HG03280 (cell line): ENCODE measurements around the gene GAPDH.
"Not testable (repeated sequence)": the region's sequence is repeated elsewhere in the genome, so short reads cannot be mapped to it uniquely, and the experiment has no call there.

Experiments used
- ATAC-seq: cut with Tn5 transposase; IDR thresholded peaks from one replicate; pipeline ENCODE4 v1.9.1; 2021; ENCODE audit warnings: mild to moderate bottlenecking, moderate library complexity; ENCODE audit not compliant: unreplicated experiment

GAPDH gene

DNA sequence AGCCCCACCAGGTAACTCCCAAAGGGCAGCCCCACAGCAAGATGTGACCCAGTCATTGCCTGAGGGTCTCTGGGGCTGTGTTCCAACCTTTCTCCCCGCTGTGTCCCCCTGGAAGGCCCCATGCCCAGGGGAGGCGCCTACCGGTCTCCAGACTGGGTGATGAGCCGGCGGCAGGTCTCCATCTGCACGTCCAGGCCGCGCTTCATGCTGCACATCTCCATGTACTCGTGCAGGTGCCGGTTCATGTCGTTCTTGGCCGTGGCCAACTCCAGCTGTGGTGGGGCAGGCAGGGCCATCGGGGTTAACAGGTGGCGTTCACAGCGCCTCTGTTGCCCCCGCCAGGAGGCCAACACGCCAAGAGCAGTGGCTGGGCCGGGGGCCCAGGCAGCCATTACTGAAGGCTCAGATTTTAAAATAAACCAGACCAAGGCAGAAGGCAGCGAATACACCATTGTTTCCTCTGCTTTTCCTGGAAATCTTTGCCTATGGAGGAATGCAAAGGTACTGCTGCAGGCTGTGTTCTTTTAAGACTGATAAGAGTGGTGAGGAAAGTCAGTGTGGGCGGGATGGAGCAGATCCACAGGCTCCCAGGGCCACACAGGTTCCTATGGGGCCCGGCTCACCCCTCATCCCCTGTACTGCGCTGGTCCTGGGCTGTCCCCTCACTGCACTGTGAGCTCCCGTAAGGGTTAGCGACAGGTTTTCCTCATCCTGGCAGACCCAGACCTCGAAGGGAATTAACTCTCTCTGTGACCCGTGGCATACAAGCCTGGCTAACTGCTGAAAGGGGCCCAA lies 7.3 kb downstream of the GAPDH start:
- no peak for ATAC-seq

DNA sequence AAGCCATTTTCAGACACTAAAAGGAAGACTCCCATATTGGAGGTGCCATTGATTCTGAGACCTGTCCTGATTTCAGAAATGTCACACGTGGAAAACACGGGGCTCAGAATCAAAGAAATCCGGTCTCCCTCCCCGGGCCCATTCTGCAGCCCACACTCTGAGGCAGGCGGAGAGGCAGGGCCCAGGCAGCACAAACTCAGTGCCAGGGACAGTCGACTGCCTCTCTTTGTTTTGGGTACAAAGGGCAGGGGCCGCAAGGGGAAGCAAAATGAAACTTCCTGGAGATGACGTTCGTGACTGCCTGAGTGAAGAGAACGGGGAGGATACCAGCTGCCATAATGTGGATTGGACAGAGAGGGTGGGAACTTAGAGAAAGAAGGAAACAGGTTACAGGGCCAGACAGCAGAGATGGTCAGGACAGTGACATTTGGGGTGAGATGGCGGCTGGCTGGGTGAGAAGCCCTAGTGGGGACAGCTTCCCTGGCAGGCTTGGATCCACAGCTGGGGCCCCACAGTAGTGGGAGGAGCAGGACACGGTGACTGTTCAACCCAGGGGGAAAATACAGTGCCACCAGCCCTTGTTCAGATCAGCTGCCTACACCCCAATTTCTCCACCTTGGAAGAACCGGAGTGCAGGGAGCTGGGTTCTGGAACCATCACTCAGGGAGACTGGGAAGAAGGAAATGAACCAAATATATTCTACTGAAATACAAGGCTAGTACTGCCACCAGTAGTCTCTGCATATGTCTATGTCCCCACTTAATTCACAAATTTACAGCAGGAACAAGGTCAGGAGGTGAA lies 8.1 kb downstream of the GAPDH start:
- no peak for ATAC-seq

DNA sequence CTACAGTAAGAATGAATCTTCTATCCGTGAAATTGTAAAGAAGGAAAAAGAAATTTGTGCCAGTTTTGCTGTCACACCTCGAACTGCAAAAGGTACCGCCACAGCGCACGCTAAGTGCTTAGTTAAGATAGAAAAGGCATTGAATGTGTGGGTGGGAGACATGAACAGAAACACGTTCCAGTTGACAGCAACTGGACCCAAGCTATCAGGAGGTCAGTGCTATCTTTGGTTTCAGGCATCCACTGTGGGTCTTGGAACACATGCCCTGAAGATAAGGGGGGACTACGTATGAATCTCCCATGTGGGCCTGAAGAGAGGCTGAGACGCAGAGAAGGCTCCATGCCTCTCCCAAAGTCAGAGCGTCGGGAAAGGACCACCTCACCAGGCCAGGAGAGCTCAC lies 11.7 kb downstream of the GAPDH start:
- ATAC-seq = no peak

DNA sequence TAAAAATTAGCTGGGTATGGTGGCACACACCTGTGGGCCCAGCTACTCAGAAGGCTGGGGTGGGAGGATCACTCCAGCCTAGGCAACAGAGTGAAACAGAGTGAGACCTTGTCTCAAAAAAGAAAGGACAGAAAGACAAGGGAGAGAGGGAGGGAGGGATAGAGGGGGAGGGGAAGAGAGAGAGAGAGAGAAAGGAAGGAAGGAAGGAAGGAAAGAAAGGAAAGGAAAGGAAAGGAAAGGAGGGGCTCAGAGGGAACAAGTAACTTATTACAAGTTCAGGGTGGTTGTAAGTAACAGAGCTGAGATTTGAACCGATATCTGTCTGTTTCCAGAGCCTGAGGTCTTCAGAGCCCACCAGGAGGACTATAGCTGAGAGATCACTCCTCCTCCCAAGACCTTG lies 13.2 kb downstream of the GAPDH start:
- ATAC-seq = no peak

DNA sequence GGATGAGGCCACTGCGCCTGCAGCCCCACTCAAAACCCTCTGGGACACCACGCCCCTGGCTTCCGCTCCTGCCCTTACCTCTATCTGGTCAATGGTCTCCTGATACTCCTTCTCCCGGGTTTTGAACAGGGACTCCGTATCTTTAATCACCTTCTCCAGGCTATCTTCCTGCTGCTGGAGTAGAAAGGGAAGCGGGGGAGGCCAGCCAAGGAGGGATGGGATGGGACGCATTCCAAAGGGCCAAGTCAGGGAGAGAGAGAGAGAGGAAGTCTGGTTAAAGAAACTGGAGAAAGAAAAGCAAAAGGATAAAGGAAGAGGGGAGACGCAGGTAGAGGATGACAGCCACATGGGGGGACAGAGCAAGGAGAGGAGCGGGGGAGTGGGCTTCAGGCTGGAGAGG lies 13.7 kb downstream of the GAPDH start:
- no peak for ATAC-seq

DNA sequence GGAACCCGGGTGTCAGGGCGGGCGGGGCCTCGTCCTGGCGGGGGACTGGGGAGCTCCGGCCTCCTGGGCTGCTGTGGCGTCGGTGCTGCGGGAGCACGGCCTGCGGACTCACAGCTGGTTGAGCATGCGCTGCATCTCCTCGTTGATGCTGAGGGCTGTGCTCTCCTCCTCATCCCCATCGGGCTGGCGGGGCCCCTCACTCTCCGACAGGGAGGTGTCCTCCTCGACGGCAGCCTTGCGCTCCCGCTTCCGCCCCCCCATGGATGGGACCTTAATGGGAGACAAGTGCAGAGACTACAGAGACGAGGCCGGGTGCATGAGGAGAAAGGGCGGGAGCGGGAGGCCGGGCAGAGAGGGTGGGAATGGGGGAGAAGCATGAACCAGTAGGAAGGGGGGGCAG lies 14.2 kb downstream of the GAPDH start:
- no peak for ATAC-seq

DNA sequence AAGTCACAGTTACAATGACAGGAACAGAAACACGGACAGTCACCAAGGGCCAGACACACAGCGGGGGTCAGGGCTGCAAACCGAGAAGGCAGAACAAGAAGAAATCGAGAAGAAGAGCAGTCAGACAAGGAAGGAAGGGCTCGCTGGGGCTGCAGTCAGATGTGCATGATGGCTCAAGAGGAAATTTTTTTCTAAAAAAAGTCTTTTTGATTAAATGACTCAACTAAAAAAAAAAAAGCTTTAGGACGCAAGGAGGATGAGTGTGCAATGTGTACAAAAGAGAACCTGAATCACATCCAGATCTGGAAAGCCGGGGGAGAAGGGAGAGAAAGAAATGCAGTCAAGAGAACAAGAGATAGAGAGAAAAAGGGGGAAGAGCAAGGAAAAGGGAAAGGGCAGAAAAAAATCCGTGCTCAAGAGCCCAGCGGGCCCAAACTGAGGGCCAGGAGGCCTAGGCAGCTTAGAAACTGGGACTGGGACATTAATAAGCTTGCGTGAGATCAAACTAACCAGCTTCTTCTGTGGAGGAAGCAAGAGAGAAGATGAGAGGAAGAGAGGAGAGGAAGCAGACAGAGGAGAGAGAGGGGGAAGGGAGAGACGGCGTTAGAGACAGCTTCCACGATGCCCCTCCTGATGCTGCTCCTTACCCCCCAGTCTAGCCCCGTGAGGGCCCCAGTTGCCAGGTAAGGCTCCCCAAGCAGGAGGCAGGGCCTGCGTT lies 14.8 kb downstream of the GAPDH start:
- ATAC-seq = no peak

DNA sequence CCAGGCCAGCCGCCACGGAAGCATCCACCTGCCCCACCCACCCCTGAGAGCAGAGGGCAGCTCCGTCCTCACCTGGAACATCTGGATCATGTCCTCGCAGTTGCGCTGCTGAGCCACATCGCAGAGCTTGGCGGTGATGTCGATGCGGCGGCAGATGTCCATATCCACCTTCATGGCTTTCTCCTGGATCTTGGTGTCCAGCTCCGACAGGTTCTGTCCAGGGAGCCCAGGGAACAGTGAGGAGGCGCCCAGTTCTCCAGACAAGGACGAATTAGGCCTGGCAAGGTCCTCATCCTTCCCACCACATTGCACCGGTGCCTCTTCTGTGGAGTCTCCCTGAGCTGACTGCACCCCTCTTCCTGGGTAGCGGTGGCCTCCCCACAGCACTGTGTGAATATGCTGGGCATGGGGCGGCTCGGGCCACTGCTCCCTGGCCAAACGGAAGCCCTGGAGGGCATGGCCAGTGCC lies 15.4 kb downstream of the GAPDH start:
- ATAC-seq = no peak

DNA sequence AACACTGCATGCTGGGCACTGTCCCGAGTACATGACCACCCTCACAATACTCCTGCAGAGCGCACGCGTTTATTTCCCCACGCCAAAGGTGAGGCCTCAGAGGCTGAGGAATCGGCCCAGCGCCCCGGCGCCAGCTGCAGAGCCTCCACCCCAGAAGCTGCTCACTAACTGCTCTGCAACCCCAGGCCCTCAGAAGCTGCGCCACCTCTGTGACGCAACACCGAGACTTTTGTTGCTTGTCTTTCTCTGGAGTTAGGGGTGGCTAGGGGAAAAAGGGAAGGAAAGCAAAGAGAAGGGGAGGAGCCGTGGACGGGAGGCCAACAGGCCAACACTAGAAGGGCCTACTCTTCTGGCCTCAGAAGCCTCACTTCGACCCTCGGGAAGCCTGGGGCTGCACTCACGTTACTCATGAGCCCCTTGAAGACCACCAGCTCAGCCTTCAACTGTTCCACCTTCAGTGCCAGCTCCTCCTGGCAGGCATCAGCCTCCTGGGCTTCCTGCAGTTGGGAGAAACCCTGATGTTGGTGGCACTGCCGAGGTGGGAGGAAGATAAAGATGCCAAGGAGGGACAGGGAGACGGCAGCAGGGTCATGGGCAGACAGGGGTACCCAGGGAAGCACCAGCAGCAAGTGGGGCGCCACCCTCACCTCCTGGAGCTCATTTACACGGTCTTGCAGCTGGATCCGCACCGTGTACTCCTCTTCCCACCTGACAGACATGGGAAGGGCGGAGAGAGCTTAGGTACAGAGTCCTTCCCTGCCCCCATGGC lies 16.2 kb downstream of the GAPDH start:
- ATAC-seq = no peak

DNA sequence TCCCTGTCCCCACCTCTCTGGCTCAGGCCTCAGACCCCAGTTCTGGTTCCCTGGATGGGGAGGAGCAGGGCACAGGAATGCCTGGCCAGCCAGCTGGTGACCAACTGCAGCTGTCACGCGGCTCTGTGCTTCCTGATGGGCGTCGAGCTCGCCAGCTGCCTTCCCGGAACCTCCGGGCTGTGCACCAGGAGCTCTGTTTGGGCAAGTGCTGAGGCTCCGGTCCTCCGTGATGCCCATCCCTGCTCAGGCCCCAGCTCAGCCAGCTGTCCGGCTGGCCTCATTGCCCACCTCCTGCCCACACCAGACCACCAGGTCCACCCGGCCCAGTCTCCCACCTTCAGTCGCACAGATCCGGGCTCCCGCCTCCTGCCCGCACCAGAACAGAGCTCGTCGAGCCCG lies 16.7 kb downstream of the GAPDH start:
- ATAC-seq = no peak

DNA sequence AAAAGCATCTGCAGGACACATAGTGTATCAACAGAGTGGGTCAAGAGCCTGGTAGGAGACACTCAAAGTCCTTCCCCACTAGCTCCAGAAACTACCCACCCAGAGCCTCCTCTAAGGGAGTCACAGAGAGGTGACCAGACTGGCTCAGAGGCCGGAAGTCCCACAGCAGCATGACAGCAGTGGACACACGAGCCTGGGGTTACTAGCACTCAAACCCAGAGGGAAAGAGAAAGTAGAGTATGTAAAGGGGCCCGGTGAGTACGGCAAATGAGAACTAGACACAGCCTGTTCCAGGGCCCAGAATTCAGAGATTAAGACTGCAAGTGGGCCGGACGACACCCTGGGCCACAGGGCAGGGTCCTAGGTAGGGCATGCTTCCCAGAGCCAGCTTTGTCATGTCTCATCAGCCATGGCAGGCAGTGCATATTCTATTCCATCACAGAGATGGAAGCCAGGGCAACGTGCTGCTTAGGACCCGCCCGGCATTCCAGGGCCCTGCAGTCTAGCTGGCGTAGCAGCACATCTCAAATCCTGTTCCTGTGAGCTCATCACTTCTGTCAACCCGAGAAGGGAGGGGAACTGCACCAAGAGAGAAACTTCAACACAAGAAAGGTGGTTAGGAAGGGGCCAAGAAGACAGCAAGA lies 17.3 kb downstream of the GAPDH start:
- no peak for ATAC-seq

DNA sequence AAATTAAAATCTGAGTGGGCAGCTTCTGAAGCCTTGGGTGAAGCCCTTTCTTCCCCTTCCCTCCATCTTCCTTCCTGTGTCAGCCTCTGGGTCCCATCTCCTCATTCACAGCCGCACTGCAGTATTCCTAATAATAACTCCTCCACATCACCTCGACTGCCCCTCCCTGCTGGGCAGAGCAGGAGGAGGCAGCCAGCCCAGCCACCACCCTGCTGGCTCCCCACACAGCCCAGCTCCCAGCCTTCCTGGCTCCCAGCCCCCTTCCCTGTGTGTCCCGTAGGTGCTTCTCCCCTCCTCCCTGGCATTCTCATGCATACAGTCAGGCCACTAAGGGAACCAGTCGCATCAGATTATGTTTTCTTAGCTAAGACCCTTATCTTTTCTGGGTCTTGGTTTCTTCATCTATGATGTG lies 17.8 kb downstream of the GAPDH start:
- no peak for ATAC-seq

DNA sequence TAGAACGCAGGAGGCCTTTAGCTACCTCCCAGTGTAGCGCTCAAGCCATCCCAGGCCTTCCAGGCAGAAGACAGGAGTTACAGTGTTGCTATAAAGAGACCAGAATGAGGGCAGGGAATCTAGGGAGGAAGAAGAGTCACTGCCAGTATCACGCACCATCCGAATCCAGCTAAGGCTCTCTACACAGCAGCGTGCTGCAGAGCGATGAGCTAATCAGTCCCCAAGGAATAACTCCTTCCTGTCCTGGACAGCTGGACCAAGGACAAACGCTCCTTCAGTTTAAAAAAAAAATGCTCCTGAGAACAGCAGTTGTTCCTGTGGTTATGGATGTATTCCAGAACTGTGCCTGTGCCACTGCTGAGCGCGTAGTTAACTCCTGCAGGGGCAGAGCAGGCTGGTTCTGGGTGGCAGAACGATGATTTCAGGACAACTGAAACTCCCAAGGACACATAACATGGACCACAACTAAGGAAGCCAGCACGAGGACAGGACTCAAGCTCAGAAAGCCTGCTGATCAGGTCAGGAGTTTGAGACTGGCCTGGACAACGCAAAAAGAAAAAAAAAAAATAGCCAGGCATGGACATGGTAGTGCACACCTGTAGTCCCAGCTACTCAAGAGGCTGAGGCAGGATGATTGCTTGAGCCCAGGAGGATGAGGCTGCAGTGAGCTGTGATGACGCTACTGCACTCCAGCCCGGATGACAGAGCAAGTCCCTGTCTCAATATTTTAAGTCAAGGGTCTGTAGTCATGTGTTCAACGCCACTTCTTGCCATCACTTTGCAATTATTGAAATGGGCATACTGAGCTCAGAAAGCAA lies 18.9 kb downstream of the GAPDH start:
- no peak for ATAC-seq

DNA sequence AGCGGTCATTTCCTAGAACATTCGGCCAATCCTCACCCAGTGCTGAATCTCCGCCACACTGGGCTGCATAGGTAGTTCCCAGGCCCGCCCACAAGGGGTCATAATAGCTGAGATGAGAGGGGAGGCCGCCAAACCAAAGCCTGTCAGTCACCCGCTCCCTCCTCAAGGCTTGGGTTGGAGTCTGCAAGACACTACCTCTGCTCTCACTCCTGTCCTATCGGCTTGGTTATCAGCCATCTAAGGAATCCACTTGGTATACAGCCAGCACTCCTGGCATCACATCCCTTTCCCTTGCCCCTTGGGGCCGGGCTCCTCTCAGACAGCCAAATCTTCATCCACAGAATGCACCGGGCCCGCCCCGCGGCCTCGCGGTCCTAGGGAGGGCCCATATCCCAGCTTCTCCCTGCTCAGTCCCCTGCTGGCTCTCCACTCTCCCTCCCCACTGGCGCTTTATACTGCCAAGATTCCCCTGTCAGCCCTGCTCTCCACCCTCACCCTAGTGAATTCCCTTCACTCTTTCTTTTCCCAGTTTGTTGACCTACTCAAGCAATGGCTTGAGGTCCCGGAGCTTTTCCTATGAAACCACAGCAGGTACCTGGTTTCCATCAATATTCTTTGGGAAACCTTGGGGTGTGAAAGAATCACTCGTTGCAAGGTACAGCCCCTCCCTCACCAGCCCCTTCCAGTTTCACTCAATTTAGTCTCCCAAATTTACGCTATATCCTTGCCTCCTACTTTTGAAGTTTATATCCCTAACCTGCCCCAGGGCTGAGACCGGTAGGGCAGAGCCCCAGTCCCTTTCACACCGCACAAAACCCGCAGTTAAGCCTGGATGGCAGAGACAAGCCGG lies 20.1 kb downstream of the GAPDH start:
- ATAC-seq = peak; percentile 66

DNA sequence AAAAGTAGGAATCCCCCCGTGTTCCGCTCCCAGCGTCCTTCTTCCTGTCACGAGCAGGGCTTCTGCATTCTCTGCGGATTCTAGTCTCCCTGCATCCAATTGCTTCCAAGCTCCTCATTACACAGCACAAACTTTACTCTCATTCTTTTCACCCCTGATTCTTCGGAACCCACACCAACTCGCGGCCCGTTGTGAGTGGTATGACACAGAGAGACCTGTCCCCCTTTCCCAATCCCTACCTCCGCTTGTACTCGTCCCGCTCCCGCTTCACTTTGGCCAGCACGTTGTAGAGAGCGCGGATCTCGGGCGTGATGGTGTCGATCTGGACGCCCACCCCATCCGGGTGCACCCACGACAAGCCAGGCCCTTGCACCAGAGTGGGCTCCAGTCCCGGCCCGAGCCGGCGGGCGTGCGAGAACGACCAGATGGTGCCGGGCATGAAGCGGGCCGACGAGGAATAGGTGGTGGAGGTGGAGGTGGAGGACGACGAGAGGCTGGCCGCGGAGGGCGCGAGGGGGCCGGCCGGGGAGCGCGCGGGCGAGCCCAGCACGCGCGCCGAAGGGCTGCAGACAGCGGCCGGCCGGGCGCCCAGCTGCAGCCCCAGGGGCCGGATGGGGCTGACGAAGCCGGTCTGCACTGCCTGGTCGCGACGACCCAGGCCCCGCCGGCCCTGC lies 20.8 kb downstream of the GAPDH start:
- peak; percentile 19 for ATAC-seq

DNA sequence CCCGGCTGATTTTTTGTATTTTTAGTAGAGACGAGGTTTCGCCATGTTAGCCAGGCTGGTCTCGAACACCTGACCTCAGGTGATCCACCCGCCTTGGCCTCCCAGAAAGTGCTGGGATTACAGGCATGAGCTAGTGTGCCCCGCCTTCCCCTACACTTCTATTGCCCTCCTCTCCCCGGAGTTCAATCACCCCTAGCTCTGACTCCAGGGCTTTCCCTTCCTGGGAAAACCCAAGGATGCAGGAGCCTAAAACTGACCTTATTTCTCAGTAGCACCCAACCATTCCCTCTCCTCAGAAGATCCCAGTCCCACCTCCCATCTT lies 22.1 kb downstream of the GAPDH start:
- ATAC-seq = not testable (repeated sequence)

DNA sequence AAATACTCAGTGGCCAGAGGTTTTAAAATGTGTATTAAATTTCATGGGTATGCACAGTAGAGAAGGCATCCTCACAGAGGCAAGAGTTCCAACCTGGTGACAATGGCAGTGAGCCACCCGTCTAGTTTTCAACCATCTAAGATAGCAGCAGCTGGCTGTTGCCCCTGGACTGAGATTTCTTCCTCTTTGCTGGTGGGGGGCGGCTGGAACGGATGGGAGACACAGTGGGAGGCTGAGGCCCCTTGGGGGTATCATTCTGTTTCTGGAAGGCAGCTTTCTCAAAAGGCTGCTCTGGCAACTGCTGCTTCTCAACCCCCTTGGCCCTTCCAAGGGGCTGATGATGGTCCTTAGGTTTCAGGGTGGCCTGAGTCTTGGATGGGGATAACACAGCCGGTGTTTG lies 22.5 kb downstream of the GAPDH start:
- ATAC-seq = no peak
